HG03039 (cell line): ENCODE measurements around the gene MLXIPL.
"Not testable (repeated sequence)": the region's sequence is repeated elsewhere in the genome, so short reads cannot be mapped to it uniquely, and the experiment has no call there.

ENCODE experiments used
- ATAC-seq: cut with Tn5 transposase; IDR thresholded peaks from one replicate; pipeline ENCODE4 v1.9.1; 2021; ENCODE audit warnings: mild to moderate bottlenecking, moderate library complexity; ENCODE audit not compliant: unreplicated experiment

The MLXIPL gene

DNA sequence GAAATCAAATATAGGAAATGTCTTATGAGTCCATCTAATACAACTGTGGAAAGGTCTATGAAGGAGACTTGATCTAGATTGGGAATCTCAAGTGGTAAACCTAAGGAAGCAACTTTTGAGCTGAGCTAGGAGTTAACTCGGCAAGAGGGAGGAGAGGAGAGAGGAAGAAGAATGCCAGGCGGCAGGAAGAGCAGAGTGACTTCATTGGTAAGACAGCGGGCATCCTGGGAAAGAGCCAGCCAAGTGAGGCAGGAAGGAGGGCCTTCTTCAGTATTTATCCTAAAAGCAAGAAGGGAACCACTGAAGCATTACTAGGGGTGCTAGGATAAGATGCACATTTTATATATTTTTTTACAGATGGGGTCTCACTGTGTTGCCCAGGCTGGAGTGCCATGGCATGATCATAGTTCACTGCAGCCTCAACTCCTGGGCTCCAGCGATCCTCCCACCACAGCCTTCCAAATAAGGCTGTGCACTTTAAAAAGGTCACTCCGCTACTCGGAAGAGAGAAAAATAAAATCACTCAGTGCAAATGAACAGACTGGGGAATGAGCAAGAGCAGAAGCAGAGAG, 68.8 kb downstream of the MLXIPL start:
- no peak for ATAC-seq

DNA sequence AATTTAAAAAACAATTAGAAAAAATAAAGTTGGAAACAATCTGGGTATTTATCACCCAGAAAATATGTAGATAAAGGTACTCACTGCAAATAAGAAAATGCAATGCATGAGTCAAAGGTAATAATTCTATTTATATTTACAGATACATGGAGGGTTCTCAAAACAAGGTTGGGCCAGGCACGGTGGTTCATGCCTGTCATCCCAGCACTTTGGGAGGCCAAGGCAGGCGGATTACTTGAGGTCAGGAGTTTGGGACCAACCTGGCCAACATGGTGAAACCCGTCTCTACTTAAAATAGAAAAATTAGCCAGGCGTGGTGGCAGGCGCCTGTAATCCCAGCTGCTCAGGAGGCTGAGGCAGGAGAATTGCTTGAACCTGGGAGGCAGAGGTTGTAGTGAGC, 74.2 kb downstream of the MLXIPL start:
- not testable (repeated sequence) for ATAC-seq

DNA sequence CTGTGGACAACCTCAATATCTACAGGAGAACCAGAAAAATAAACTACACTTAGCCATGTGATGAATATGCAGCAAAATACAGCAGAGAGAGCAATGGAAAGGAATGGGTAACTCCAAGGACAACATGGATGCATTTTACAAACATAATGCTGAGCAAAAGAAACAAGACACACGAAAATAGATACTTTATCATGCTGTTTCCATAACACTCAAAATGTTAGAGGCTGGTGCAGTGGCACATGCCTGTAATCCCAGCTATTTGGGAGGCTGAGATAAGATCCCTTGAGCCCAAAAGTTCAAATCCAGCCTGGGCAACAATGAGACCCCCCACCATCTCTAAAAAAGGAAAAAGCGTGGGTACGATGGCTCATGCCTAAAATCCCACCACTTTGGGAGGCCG, 75.1 kb downstream of the MLXIPL start:
- no peak for ATAC-seq

DNA sequence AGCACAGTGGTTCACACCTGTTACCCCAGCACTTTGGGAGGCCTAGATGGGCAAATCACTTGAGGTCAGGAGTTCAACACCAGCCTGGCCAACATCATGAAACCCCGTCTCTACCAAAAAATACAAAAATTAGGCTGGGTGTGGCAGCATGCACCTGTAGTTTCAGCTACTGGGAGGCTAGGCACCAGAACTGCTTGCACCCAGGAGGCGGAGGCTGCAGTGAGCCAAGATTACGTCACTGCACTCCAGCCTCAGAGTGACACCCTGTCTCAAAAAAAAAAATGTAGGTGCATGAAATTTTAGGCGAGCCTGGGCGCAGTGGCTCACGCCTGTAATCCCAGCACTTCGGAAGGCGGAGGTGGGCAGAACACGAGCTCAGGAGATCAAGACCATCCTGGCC, 76.5 kb downstream of the MLXIPL start:
- no peak for ATAC-seq

DNA sequence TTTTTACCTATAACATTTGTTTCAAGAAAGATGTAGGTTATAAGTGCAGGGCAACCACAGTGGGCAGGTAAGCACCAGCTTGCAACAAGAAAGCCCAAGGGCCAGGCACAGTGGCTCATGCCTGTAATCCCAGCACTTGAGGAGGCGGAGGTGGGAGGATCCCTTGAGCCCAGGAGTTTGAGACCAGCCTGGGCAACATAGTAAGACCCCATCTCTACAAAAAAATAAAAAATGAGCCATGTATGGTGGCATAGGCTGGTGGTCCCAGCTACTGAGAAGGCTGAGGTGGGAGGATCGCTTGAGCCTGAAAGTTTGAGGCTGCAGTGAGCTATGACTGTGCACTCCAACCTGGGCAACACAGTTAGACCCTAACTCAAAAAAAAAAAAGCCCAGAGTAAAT, 79.6 kb downstream of the MLXIPL start:
- ATAC-seq: no peak
